Measurements from ENCODE around the gene PPP1CA.
"Not testable (repeated sequence)": the region's sequence is repeated elsewhere in the genome, so short reads cannot be mapped to it uniquely, and the experiment has no call there.

The PPP1CA gene

DNA sequence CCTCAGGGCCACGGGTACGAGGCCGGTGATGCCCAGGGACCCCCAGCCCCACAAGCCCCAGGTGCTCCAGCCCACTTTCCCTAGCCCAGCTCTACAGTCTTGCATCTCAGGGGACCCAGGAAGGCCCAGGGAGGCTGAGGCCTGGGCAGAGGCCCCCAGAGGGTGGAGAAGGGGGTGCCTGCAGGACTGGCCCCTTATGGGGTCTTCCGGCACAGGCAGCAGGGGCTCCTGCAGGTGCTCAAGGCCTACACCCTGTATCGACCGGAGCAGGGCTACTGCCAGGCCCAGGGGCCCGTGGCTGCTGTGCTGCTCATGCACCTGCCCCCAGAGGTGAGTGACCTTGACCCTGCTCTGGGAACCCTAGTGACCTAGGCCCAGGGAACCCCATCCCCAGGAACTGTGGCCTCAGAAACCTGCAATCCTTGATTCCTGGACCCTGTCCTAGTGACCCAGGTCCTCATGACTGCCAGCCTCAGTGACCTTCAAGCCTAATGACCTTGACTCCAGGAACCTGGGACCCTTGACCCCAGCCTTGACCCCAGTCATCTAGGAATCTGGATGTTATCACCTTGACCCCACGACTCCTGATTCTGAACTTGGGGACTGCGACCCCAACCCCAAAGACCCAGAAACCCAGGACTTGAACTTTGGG is 4.2 kb upstream of the PPP1CA start:
- no peak for FAIRE-seq
- no peak for DNase-seq (ENCODE audit: extremely low spot score, insufficient read length, low read depth)

DNA sequence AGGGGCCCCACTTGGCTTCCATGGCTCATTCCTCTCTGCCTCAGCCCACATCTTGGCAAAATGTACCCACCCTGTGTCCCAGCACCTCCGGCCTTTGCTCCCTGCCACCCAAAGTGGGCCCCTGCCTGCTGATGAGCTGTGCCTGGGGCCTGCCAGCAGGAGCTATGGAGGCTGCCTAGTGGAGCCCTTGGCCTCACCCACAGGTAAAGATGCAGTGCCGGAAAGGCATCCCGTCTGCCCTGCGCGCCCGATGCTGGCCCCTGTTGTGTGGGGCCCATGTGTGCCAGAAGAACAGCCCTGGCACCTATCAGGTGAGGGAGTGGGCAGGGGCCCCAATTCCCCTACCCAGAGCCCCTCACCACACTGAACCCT is 3.5 kb upstream of the PPP1CA start:
- no peak for FAIRE-seq
- no peak for DNase-seq (ENCODE audit: extremely low spot score, insufficient read length, low read depth)

DNA sequence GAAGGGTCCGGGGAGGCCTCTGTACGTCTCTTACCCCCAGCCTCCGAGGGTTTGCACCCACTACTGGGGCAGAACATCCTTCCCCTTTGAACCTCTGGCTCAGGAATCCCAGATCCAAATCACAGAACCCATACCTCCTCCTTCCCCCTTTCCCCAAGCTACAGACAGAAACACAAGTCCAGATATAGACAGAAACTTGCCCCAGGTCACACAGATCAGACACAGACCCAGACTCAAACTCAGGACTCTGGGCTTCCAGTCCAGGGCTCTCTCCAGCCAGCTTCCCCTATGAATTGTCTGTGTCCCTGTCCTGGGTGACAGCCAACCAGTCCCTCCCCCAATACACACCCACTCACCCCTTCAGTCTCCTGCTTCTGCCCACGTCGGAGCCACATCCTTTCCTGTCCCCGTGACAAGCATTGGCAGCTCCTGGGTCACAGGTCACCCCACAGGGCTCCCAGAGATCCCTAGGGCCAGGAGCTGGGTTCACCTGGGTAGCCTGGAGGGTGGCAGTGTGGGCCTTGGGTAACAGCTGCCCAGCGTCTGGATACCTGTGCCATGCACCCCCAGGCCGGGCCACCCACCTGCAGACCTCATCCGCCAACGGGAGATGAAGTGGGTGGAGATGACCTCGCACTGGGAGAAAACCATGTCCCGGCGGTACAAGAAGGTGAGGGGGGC is 3.0 kb upstream of the PPP1CA start:
- FAIRE-seq (peak; percentile 60), DNase-seq (ENCODE audit: extremely low spot score, insufficient read length, low read depth) (no peak)

DNA sequence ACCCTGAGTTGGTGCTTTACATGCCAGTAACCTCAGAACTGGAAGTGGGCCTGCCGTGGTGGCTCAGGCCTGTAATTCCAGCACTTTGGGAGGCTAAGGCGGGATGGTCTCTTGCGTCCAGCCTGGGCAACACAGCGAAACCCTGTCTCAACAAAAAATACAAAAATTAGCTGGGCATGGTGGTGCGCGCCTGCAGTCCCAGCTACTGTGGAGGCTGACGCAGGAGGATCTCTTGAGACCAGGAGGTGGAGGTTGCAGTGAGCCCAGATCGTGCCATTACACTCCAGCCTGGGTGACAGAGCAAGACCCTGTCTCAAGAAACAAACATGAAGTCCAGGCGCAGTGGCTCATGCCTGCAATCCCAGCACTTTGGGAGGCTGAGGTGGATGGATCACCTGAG is 1.4 kb upstream of the PPP1CA start:
- not testable (repeated sequence) for DNase-seq (ENCODE audit: extremely low spot score, insufficient read length, low read depth); FAIRE-seq

DNA sequence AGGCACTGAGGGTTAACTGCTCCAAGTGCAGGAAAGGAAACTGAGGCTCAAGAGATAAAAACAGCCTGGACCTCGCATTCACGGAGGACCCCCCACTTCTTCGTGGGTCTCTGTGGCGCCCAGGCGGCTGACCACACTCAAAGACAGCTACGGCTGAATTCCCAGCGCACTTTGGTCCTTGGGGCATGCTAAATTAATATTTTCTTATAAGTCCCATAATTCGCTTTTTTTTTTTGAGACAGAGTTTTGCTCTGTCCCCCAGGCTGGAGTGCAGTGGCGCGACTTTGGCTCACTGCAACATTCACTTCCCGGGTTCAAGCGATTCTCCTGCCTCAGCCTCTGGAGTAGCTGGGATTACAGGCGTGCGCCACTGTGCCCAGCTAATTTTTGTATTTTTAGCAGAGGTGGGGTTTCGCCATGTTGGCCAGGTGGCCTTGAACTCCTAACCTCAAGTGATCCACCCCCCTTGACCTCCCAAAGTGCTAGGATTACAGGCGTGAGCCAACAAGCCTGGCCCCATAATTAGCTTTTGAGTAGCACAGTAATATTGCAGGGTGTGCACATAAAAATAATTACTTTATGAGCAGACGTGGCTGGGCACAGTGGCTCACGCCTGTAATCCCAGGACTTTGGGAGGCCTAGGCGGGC is 658 bp upstream of the PPP1CA start:
- not testable (repeated sequence) for DNase-seq (ENCODE audit: extremely low spot score, insufficient read length, low read depth); FAIRE-seq

DNA sequence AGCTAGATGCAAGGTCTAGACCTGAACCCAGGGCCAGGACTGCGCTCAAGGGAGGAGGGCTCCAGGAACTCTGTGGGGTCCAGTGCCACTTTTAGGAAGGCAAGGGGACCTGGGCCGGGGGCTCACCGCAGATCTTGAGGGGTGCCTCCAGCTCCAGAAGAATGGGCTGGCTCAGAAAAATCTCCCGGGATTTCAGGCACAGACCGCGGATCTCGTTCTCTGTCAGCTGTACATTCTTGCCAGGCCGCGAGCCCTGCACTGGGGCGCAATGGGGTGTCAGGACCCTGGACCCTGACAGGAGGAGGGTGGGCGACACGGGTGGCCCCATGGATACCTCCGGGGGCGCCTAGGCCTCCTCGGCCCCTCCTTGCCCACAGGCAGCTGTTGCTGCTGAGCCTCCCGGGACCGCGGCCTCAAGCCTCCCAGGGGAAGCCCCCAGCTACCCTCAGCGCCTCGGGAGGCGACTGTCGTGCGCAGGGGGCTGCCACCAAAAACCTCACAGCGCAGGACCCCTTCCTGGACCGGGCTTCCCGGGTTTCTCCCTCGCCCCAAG is 640 bp downstream of the PPP1CA start:
- DNase-seq (ENCODE audit: extremely low spot score, insufficient read length, low read depth) (no peak), FAIRE-seq (no peak)

DNA sequence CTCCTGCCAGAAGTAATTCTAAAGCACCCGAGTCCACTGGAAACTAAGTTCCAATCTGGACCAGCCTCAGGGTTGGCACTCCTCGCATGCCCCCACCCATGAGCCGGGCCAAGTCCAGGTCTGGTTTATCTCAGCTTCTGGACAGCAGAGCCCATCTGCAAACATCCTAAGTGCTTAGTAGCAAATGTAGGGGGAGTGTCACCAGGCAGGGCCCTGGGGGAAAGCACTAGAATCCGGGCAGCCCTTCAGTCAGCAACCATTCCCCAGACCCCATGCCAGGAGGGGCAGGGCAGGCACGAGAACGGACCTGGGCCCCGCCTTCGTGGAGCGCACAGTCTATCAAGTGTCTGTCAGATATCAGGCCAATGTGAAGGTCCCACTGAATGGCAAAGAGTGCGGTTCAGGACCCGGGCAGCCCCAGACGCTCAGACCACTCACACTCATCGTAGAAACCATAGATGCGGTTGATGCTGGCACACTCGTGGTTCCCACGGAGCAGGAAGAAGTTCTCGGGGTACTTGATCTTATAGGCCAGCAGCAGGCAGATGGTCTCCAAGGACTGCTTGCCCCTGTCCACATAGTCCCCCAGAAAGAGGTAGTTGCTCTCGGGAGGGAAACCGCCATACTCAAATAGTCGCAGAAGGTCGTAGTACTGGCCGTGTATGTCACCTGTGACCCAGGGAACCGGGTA is 1.3 kb downstream of the PPP1CA start:
- DNase-seq (ENCODE audit: extremely low spot score, insufficient read length, low read depth): no peak
- no peak for FAIRE-seq

DNA sequence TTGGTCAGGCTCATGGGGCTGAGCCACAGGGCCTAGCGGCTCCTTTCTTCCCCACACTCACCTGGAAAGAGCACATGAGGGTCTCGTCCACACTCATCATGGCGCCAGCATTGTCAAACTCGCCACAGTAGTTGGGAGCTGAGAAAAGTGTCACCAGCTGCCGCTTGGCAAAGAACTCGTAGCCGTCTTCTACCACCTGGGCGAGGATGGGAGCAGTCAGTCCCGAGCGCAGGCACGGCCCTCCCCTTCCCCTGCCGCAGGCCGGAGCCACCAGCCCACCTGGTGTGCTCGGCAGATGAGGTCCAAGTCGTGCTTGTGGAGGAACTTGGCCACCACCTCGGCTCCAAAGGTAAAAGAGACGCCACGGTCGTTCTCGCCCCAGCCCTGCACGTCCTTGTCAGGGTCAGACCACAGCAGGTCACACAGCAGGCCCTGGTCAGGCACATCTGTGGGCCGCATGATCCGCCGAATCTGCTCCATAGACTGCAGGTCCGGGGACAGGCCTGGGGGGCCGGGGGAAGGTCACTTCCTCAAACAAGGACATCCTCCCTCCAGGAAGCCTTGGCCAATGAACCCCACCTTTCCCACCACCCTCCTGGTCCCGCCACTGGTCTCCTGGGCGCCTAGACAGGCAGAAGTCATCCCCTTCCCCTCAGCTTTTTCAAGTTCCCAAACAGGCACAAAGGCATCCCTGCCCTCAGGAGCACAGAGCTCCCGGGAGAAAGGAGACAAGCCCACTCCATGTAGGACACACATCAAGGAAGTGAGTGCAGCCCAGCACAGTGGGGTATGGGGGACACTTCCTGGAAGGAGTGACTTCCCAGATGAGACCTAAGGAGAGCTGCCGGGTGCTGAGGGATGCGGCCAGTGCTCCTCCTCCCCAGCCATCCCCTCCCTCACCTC is 2.7 kb downstream of the PPP1CA start:
- FAIRE-seq: no peak
- DNase-seq (ENCODE audit: extremely low spot score, insufficient read length, low read depth): no peak

DNA sequence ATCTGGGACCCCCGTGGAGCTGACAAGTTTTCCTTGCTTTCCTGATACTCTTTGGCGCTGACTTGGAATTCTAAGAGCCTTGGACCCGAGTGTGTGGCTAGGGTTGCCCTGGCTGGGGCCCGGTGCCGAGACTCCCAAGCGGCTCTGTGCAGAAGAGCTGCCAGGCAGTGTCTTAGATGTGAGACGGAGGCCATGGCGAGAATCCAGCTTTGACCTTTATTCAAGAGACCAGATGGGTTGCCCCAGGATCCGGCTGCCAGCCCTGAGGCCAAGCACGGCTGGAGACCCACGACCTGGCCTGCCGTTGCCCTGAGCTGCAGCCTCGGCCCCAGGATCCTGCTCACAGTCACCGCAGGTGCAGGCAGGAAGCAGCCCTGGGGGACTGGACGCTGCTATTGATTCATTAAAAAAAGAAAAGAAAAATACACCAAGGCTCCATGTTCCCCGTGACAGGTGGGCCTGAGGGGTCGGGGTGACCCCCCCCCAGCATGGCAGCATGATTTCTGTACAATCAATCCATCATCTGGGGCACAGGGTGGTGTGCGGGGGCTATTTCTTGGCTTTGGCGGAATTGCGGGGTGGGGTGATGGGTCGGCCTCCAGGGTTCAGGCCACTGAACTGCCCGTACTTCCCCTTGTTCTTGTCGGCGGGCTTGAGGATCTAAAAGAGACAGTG is 3.5 kb downstream of the PPP1CA start:
- DNase-seq (ENCODE audit: extremely low spot score, insufficient read length, low read depth) (no peak), FAIRE-seq (no peak)

DNA sequence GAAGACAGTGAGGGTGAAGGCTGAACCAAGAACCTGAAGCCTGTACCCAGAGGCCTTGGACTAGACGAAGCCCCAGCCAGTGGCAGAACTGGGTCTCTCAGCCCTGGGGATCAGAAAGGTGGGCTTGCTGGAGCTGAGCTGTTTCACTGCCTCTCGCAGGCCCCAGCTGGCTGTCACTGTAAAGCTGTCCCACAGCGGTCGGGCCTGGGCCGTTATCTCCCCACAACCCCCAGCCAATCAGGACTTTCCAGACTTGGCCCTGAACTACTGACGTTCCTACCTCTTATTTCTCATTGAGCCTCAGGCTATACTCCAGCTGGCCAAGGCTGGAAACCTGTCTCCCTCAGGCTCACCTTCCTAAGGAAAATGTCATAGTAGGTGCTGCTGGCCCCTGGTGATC is 4.1 kb downstream of the PPP1CA start:
- FAIRE-seq (no peak), DNase-seq (ENCODE audit: extremely low spot score, insufficient read length, low read depth) (no peak)

DNA sequence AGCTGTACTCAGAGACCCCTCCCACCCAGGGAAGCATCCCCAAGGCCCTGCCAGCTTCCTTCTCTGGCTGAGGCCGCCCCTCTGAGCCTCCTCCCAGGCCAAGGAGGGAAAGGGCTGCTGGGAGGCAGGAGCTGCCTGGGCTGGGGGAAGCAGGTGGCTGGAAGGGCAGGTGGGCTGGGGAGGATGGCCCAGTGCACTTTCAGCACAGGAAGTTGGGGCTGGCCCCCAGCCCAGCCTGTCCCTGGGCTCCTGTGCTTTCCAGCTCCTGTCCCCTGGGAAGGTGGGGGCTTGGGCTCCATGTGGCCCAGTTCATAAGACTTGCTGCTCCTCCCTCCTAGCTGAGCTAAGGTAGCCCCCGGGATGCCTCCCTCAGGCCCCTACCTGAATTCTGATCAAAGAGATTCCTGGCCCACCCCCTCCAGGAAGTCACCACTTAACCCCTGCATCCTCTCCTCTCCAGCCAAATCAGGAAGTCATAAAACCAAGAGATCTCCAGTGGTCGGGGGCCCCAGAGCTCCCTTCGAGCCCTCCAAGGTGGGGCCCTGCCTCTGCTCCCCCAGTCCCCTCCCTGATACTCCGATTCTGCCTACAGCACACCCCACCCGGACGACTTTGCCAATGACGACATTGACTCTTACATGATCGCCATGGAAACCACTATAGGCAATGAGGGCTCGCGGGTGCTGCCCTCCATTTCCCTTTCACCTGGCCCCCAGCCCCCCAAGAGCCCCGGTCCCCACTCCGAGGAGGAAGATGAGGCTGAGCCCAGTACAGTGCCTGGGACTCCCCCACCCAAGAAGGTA is 4.9 kb downstream of the PPP1CA start:
- DNase-seq (ENCODE audit: extremely low spot score, insufficient read length, low read depth) (no peak), FAIRE-seq (no peak)

DNA sequence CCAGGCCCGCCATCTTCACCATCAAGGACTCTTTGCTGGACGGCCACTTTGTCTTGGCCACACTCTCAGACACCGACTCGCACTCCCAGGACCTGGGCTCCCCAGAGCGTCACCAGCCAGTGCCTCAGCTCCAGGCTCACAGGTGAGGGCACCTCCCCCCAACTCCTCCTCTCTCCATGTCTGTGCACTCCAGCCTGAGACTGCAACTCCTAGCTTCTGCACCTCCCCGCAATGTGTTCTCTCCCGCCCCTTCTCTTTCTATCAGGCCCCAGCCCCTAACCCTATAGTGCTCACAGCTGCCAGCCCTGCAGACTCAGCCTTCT is 5.4 kb downstream of the PPP1CA start:
- FAIRE-seq (no peak), DNase-seq (ENCODE audit: extremely low spot score, insufficient read length, low read depth) (no peak)

DNA sequence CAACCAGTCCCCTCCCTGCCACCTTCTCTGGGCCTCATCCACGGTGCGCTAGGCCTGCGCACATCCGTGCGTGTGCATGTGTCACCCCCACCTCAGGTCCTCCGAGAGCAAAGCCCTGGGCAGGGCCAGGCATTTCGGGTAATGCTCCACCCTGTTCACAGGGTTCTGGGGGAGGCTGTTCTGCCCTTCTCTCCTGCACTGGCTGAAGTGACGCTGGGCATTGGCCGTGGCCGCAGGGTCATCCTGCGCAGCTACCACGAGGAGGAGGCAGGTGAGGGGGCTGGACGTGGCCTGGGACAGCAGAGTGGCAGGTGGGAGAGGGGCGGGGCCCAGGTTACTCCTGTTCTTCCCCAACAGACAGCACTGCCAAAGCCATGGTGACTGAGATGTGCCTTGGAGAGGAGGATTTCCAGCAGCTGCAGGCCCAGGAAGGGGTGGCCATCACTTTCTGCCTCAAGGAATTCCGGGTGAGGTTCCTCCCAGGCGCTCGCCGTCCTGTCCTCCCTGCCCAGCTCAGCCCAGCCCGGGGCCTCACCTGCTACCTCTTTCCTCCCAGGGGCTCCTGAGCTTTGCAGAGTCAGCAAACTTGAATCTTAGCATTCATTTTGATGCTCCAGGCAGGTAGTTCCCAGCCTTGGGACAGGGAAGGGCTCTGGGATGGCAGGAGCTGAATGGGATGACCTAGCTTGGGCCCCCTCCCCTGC is 6.0 kb downstream of the PPP1CA start:
- FAIRE-seq (no peak), DNase-seq (ENCODE audit: extremely low spot score, insufficient read length, low read depth) (no peak)

DNA sequence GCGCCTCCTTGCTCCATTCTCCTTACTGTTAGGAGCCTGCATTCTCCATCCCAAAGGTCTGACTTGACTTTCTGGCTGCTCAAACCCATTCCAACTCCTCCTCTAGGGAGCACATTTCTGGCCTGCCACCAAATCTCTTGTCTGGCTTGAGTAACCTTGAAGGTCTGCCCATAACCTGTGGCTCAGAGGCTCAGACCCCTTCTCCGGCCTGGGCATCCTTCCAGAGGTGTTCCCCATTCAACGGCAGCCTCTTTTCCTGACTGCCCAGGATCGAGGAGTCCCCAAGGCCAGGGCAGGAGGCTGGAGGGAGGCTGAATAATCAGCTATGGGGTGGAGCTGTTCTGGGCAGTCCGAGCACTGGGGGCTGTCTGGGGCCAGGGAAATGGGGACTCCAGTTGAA is 7.7 kb downstream of the PPP1CA start:
- DNase-seq (ENCODE audit: extremely low spot score, insufficient read length, low read depth): no peak
- no peak for FAIRE-seq

DNA sequence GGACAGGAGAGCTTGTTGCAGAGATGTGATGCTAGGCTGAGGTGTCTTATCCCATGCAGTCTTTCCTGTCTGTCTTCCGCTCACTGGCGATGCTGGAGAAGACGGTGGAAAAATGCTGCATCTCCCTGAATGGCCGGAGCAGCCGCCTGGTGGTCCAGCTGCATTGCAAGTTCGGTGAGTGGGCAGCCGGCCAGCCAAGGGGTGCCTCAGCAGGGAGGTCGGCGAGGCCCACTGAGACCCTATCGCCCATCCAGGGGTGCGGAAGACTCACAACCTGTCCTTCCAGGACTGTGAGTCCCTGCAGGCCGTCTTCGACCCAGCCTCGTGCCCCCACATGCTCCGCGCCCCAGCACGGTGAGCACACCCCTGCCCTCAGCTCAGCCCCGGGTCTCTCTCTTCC is 8.2 kb downstream of the PPP1CA start:
- no peak for FAIRE-seq
- no peak for DNase-seq (ENCODE audit: extremely low spot score, insufficient read length, low read depth)

DNA sequence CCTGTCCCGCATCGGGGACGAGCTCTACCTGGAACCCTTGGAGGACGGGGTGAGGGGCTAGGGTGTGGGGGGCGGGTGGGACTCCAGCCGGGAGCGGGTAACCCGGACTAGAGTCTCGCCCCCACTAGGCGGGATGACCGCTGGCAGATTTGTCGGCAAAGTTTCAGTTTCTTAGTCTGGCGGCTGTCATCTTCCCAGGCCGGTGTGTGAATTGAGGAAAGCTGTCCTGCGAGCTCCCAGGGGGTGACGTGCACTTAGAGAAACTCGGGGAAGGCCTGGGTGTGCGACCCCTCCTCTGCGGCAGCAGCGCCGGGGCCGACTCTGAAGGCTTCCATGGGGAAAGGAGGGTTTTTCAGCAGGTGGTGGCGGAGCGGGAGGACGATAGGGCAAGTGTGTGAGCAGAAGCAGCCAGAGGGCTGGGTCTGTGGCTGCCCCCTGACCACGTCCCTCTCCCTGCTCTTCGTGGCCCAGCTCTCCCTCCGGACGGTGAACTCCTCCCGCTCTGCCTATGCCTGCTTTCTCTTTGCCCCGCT is 9.4 kb downstream of the PPP1CA start:
- FAIRE-seq (no peak), DNase-seq (ENCODE audit: extremely low spot score, insufficient read length, low read depth) (no peak)

DNA sequence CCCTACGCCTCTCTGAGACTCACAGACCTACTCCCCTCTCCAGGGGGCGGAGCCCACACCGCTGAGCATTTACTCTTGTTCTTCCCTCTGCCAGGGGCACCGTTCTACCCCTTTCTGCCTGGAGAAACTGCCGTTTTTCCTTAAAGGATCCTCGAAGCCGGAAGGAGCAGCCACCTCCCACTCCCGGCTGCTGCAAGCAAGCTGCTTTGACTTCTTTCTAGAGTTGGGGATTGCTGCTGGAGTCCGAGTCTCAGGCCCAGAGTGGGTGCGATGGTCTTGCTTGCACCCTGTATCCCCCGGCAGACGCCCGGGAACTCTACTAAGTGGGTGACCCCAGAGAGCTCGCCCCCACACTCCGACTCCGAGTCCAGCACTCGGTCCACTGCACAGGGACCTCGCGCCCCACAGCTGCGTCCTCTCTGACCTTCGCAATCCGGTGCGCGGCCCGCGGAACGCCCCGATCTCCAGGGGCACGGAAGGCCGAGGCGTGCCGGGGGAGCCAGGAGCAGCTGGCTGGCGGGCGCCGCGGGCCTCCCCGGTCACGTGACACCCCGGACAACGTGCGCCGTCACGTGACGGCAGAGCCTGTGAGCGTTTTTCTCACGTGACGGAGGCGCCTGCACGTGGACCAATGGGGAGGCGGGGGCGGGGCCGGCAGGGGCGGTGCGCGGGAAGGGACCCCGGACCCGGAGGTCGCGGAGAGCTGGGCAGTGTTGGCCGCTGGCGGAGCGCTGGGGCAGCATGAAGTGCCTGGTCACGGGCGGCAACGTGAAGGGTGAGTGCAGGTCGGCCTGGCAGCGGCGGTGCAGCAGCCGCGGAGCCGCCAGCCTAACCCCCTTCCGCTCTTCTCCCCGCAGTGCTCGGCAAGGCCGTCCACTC is 10.1 kb downstream of the PPP1CA start, which contains the start of gene RAD9A:
Gene RAD9A, plus strand, starts transcription at position 683 of the 879 bp plus-strand sequence. Its CDS starts 59 bp downstream, at position 742.
- DNase-seq (ENCODE audit: extremely low spot score, insufficient read length, low read depth) (peak; percentile 98), FAIRE-seq (peak; percentile 77)

Measured in GM18507 (cell line).